Erythroblast (primary cell): ENCODE data around the gene DIAPH2.

Experiments
- DNase-seq, 2 experiments: peaks; one replicate each; lab custom pipeline; 2025; lab: John Stamatoyannopoulos, UW
- GATA1 ChIP-seq: IDR thresholded peaks from 2 replicates; pipeline ENCODE4 v1.6.1; 2011; ENCODE audit warnings: low read depth, mild to moderate bottlenecking, control low read depth, low read length, moderate library complexity
- POLR2A ChIP-seq: IDR thresholded peaks from 2 replicates; pipeline ENCODE4 v1.6.1; 2011; ENCODE audit warnings: mild to moderate bottlenecking, low read length

DIAPH2 gene

DNA sequence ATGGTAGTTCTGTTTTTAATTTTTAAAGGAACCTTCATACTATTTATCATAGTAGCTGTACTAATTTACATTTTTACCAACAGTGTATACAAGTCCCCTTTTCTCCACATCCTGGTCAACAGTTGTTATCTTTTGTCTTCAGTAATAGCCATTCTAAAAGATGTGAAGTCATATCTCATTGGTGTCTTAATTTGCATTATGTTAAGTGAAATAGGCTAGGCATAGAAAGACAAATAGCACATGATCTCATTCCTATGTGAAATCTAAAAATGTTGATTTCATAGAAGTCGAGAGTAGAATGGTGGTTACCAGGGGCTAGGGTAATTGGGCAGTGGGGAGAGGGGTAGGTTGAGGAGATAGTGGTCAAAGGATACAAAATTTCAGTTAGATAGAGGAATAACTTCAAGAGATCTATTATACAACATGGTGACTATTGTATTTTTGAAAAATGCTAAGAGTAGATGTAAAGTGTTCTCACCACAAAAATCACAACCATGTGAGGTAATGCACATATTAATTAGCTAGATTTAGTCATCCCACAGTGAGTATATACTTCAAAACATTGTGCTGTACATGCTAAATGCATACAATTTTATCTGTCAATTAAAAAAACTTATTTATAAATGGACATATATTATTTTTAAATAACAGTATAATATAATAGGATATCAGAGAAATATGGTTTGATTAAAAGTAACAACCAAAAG lies 58.9 kb downstream of the DIAPH2 start:
- no peak for DNase-seq
- TF ChIP-seq POLR2A (no peak), GATA1 (no peak)

DNA sequence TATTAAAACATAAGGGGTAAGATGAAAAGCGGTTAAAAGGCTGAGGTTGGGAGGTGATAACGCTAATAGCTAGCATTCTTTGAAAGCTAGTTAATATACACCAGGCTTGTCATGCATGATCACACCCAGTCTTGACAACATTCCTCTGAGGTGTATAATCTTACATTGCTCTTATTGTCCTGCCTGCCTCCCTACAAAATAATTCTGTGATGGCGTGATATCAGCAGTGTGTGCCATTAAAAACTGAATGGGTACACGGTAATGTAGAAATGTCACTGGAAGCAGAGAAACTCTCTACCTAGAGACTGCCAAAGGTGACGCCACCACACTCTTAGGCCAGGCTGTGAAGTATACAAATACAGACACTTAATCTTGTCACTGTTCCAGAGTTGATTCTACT lies 68.1 kb downstream of the DIAPH2 start:
- DNase-seq: no peak
- no peak for TF ChIP-seq POLR2A
- TF ChIP-seq GATA1: no peak

DNA sequence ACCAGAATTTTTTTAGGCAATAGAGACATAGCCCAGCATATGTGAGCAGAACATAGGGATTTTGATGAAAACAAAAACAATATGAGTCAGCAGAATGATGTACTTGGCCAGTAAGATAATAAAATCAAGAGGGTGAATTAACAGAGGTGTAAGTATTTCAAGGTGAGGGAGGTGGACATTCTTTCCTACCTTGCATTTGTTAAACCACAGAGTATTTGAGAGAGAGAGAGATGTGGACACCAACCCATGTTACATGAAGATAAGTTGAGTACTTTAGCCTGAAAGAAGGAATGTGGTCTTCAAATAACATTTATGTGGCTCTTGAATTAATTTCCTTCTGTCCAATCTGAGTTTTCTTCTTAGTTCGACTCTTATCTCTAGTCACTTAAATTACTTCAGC lies 68.6 kb downstream of the DIAPH2 start:
- TF ChIP-seq GATA1 (no peak), POLR2A (no peak)
- no peak for DNase-seq

DNA sequence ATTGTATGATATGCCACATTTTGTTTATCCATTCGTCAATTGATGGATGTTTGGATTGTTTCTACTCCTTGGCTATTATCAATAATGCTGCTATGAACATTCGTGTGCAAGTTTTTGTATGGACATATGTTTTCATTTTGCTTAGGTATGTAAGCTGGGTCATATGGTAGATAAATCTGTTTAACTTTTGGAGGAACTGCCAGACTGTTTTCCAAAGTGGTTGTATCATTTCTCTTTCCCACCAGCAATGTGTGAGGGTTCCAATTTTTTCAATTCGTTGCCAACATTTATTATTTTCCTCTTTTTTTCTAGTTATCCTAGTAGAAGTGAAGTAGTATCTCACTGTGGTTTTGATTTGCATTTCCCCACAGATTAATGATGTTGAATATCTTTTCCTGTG lies 71.8 kb downstream of the DIAPH2 start:
- no peak for TF ChIP-seq POLR2A
- no peak for TF ChIP-seq GATA1
- no peak for DNase-seq

DNA sequence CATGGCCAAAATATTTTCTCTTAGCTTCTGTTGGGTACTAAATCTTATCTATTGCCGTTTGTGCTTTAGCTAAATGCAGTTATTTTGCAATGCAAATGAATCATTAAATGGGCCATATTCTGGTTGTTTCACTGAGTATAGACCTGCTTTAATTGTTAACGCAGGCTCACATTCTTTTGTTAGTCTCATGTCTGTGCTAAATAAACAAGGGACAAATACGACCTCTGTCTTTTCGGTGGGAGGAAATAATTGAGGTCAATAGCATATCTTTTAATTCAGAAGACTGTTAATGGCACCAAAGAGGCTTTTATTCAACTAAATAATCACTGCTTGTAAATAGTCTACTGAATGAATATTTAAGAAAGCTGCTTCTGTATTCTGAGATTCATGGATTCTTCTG lies 76.9 kb downstream of the DIAPH2 start:
- no peak for DNase-seq
- TF ChIP-seq GATA1 (no peak), POLR2A (no peak)

DNA sequence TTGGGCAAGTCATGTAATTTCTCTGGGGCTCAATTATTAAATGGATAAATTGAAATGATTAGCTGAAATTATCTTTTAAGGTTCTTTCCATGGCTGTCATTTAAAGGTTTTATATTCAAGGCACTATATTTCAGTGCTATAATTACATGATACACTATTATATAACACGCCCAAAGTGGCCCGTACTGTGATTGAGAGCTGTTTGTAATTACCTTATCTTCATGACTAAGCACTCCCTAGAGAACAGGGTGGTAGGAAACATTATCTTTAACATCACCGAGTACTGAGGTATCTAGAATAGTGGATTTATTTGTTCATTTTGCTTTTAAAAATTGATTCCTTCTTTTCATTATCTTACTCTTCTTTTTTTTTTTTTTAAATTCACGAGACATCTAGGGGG lies 79.0 kb downstream of the DIAPH2 start:
- no peak for TF ChIP-seq GATA1
- no peak for TF ChIP-seq POLR2A
- peak; percentile 0 for DNase-seq

DNA sequence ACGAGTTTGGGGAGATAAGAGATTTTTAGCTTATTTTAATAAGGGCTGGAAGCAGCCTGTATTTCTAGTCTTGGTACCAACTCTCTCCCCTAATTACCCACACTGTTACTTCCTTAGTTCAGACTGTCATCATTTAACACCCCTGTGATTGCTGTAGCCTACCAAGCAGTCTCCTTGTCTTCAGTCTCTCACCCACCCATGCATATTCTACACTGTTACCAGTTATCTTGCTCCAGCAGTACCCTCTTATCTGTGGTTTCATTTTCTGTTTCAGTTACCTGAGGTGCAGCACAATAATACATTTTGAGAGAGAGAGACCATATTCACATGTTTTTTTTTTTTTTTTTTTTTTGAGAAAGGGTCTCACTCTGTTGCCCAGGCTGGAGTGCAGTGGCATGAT lies 80.2 kb downstream of the DIAPH2 start:
- DNase-seq: peak; percentile 1 to 41
- TF ChIP-seq GATA1: no peak
- no peak for TF ChIP-seq POLR2A

DNA sequence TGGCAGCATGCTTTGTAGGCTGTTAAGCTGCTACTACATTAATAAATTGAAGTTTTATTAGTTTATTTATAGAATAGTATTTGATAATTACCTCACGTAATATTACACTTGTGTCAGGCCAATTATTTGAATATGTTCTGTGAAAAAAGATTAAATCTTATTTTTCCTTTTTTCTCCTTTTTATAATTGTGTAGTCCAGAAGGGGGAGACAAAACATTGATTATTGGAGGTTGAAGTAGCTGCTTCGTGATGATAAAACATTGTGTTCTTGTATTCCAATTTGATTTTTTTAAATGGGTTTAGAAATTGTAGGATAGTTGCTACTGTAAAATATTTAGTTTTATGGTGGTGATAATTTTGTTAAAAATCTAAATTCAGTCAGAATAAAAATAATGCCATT lies 85.7 kb downstream of the DIAPH2 start:
- DNase-seq: peak; percentile 23 to 33
- TF ChIP-seq POLR2A (no peak), GATA1 (no peak)

DNA sequence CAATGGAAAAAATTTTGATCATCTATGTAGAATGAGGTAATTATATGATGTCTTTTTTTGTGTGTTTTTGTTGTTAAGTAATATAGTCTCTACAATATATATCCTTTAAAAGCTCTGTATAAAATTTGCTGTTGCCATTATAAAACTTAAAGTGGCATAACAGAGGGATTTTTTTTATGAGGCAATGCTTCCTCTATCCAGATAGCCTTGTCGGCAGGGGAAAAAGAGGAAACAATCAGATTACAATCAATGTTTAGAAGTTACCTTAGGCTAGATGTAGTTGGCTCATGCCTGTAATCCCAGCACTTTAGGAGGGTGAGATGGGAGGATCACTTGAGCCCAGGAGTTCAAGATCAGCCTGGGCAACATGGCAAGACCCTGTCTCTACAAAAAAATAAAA lies 86.8 kb downstream of the DIAPH2 start:
- DNase-seq: no peak

DNA sequence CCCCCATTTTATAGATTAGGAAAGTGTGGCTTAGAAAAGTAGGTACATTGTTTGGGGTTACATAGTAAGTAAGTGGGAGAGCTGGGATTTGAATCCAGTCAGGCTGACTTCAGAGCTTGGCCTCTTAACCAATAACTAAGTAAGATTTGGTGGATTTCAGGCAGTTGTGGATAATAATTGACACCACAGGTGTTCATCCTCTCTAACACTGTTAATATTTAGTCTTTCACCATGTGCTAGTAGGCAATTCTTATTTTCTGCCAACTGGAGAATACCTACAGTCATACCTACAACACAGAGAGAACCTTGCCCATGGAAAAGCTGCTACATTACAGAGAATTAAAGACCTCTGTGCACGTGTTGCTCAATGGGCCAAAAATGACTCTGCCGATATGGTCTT lies 89.5 kb downstream of the DIAPH2 start:
- DNase-seq: no peak
- TF ChIP-seq GATA1 (no peak), POLR2A (no peak)

More for the DNA sequence above, 86.8 kb downstream of the DIAPH2 start:
- no peak for TF ChIP-seq GATA1
- TF ChIP-seq POLR2A: no peak

DNA sequence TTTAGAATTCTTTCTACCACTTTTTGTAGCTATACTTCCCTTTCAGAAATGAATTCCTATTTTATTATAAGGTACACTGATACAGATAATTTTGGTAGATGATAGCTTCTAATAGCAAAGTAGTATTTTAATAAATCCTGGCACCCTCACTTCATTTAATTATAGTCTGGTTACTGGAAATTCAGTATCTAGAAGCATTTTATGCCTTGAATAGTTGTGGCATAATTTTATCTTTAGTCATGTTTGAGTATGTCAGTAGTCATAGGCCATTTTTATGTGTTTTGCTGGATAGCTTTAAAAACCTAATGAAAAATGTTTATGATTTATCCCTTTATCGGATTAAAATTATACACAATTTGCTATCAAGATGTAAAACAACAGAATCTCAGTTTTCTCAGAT lies 92.3 kb downstream of the DIAPH2 start:
- no peak for DNase-seq

DNA sequence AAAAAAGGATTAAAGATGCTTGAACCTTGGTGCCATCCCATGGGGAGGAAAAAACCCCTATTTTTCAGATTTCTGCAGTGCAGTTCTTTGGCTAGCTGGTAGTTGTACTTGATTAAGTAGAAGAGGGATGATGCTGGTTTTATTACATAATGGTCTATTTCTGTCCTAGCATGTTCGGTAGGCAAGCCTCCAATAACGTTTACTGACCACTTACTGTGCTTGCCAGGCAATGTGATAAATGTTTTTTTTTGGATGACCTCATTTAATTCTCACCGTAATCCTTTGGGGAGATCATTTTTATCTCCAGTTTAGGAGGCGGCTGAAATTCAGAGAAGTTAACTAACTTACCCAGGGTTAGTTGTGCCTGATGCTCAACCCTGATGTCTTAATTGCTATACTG lies 106.9 kb downstream of the DIAPH2 start:
- no peak for TF ChIP-seq GATA1
- no peak for TF ChIP-seq POLR2A
- no peak for DNase-seq

More for the DNA sequence above, 92.3 kb downstream of the DIAPH2 start:
- TF ChIP-seq GATA1 (no peak), POLR2A (no peak)

DNA sequence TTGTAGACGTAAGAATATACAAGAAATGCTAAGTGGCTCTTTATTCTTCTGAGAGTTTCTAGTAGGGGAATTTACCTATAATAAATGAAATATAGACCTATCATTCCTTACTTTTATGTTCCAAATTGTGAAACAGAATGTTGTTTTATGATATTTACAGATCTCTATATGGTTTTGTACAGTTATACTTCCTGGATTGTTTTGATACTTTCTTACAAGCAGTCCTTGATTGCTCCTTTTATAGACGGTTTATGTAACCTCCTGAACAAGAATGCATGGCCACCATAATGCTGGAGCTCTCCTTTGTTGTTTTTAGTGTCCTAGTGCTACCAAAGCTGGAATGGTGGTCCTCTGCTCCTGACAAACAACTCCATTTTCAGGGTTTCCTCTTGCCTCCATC lies 107.4 kb downstream of the DIAPH2 start:
- DNase-seq: no peak
- no peak for TF ChIP-seq POLR2A
- TF ChIP-seq GATA1: no peak

DNA sequence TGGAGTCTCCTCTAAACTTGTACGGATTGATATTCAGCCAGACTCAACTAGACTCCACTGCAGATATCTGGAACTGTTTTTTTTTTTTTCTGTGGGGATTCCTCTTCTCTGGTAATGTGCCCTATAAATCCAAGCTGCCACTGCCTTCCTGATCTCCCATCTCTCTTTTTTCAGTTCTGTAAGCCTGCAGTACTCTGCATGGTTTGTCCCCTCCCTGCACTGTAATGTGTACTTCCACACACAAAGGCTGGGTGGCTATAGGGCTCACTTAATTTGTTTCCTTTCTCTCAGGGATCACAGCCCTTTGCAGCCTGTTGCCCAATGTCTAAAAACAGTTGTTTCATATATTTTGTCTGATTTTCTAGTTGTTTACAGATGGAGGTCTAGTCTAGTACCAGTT lies 114.3 kb downstream of the DIAPH2 start:
- no peak for TF ChIP-seq POLR2A
- no peak for TF ChIP-seq GATA1
- no peak for DNase-seq

DNA sequence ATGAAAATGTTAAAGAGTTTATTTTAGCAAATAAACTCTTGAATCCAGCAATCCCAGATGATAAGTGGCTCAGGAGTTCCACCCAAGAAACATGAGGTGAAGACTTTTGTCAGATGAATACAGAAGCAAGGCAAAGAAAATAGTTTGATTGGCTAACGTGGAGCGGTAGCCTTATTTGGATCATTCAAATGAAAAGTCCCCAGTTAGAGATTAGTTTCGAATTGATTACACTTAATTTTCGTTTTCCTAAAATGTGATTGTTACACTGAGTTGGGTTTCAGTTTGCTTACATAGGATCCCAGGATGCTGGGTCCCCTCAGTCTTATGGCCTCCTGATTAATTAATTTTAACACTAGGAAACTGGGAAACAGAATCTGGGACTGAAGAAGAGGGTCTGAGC lies 122.7 kb downstream of the DIAPH2 start:
- DNase-seq: no peak
- TF ChIP-seq GATA1 (no peak), POLR2A (no peak)
